HG03571 (cell line): ENCODE results near the gene CDH18.

Experiments
- ATAC-seq: cut with Tn5 transposase; IDR thresholded peaks from one replicate; pipeline ENCODE4 v1.9.1; 2021; ENCODE audit not compliant: unreplicated experiment

Gene CDH18

GRCh38 chr5:19751326-19751725 is 236.7 kb downstream of the CDH18 start:
- no peak for ATAC-seq

- no peak for ATAC-seq
These were observed 242.8 kb downstream of the CDH18 start for GRCh38 chr5:19745247-19745646.

- ATAC-seq: no peak
These were observed 248.3 kb downstream of the CDH18 start for GRCh38 chr5:19739671-19740070.

- ATAC-seq: no peak
These were observed 253.2 kb downstream of the CDH18 start for GRCh38 chr5:19734776-19735175.

GRCh38 chr5:19733612-19734495 is 254.1 kb downstream of the CDH18 start:
- no peak for ATAC-seq

- no peak for ATAC-seq
These were observed 259.4 kb downstream of the CDH18 start for GRCh38 chr5:19728571-19728970.

- no peak for ATAC-seq
These were observed 268.9 kb downstream of the CDH18 start for GRCh38 chr5:19719109-19719508.

- no peak for ATAC-seq
These were observed 274.3 kb downstream of the CDH18 start for GRCh38 chr5:19713740-19714139.

GRCh38 chr5:19709403-19709802 is 278.6 kb downstream of the CDH18 start:
- ATAC-seq: no peak

GRCh38 chr5:19706776-19707175 is 281.2 kb downstream of the CDH18 start:
- no peak for ATAC-seq

GRCh38 chr5:19701731-19702130 is 286.3 kb downstream of the CDH18 start:
- ATAC-seq: no peak

- no peak for ATAC-seq
These were observed 292.9 kb downstream of the CDH18 start for GRCh38 chr5:19694949-19695611.

GRCh38 chr5:19690978-19691377 is 297.0 kb downstream of the CDH18 start:
- no peak for ATAC-seq

- no peak for ATAC-seq
These were observed 302.5 kb downstream of the CDH18 start for GRCh38 chr5:19685473-19685872.

GRCh38 chr5:19676895-19677294 is 311.1 kb downstream of the CDH18 start:
- no peak for ATAC-seq

GRCh38 chr5:19660679-19661078 is 327.3 kb downstream of the CDH18 start:
- no peak for ATAC-seq

- ATAC-seq: no peak
These were observed 332.4 kb downstream of the CDH18 start for GRCh38 chr5:19655627-19656026.

GRCh38 chr5:19638461-19638860 is 349.5 kb downstream of the CDH18 start:
- no peak for ATAC-seq

GRCh38 chr5:19630876-19631275 is 357.1 kb downstream of the CDH18 start:
- no peak for ATAC-seq

GRCh38 chr5:19626211-19626610 is 361.8 kb downstream of the CDH18 start:
- ATAC-seq: no peak

- no peak for ATAC-seq
These were observed 362.4 kb downstream of the CDH18 start for GRCh38 chr5:19625562-19625961.

- ATAC-seq: no peak
These were observed 368.4 kb downstream of the CDH18 start for GRCh38 chr5:19619571-19619970.
